Activated CD8-positive, alpha-beta memory T cell treated with anti-CD3 and anti-CD28 coated beads, Interleukin-2, amount 50 U/mL, for 48 hours (primary cell): ENCODE measurements around the gene CCDC85A.
"Not testable (repeated sequence)": the region's sequence is repeated elsewhere in the genome, so short reads cannot be mapped to it uniquely, and the experiment has no call there.

Experiments
- DNase-seq: peaks from one replicate; pipeline ENCODE4 v3.0.0-alpha.2; 2020

CCDC85A gene

DNA sequence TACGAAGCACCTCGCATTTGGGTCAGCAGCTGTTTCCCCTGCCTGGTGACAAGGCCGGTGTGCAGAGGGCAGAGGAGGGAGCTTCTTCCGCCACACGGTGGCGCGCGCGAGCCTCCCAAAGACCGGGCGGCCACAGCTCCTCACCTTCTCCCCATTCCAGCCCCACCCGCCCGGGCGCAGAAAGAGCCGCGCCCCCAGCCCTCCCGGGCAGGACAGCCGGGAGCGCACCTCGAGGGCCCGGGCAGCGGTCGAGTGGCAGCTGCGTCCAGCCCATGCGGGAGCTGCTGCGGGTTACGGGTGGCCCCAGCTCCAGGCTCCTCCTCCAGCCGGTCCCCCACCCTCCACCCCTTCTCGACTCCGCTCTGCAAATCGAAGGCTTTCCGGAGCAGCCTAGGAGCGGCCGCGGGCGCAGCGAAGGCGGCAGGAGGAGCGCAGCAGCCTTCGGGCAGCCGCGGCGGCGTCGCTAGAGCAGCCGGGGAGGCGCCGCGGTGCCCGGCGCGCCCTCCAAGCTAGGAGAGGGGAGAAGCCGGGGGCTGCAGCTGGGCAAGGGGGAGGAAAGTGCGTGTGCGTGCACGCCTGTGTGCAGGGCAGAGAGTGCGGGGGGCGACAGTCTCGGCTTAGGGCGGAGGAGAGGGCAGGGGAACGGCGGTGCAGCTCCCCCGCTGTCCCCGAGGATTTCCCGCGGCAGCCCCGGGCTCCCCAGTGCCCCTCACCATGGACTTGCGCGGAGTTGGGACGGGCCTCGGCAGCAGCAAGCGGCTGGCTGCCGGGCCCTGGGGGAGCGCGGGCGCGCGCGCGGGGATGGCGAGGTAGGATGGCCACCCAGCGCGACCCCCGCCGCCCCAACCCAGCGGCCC, at the start of gene CCDC85A:
TSS of gene CCDC85A (plus strand) at position 348 of the 857 bp plus-strand sequence. CDS start 635 bp downstream, outside the sequence.
- DNase-seq, result peak; percentile 90

DNA sequence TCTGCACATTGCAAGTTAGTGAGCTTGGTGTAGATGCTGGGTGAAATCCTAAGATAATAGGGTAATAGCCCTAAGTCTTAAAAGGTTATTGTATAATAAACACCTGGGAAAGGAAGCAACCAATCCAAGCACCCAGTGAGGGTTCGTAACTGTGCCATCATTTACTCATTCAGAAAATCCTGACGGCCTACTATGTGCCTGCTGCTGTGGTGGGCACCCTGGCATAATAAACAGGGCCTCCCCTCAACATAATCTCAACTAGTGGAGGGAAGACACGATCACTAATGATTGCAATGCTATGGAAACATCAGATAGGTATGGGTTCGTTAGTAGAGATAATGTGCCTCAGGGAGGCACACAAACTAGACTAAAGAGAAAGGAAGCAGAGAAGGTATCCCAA, 48.9 kb upstream of the CCDC85A start:
- no peak for DNase-seq

DNA sequence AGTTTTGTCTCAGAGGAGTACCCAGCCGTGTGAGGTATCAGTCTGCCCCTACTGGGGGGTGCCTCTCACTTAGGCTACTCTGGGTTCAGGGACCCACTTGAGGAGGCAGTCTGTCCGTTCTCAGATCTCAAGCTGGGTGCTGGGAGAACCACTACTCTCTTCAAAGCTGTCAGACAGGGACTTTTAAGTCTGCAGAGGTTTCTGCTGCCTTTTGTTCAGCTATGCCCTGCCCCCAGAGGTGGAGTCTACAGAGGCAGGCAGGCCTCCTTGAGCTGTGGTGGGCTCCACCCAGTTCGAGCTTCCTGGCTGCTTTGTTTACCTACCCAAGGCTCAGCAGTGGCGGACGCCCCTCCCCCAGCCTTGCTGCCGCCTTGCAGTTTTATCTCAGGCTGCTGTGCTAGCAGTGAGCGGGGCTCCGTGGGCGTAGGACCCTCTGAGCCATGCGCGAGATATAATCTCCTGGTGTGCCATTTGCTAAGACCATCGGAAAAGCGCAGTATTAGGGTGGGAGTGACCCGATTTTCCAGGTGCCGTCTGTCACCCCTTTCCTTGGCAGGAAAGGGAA, 41.2 kb upstream of the CCDC85A start:
- DNase-seq, result not testable (repeated sequence)

DNA sequence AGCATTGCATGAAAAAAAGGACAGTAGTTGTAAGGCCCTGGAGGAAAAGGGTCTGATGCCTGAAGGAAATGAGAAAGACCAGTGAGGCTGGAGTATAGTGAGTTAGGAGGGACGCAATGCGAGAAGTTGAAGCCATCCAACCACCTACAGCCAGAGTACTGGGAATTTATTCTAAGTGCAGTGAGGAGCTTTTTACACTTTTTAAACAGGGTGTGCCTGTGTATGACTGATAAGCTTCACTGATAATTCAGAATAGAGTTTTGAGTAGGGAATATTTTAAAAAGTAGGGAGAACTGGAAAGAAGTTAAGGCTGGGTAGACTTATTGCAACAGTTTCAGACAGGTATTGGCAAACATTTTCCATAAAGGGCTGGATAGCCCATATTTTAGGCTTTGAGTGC, 35.9 kb upstream of the CCDC85A start:
- DNase-seq, result no peak

DNA sequence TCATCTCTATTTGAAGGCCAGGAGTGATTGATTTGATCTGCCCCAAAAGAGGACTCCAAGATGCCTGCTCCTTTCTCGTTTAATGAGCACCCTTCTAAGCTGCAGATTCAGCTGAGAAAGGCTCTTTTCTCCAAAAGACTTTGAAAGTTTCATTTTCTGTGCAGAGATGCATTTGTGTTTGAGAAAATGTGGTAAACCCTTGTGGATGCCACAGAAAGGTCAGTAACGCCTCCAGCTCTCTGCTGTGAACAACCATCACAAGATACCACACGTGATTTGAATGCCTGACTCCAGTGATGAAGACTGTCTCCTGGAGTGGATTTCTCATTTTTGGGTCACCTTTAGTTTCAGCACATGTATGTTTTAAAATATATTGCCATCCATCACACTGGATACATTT, 35.0 kb upstream of the CCDC85A start:
- DNase-seq, result no peak

DNA sequence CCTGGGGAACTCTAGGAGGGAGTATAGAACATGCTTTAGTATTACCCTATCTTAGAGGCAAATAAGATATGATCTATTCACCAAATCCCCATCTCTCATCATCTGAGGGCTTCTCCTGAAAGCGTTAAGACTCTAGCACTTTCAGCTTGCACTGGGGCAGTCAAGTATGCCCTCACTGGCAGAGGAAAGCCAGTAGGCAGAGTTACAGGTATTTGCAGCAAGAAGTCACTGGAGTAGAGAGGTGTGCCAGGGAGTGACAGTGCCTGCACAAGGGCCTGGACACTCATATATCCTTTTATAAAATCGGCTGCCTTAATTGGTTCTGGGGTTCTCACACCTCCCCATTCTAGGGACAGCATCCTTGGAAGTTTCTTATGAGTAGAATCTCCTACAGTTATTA, 31.9 kb upstream of the CCDC85A start:
- DNase-seq, result no peak

DNA sequence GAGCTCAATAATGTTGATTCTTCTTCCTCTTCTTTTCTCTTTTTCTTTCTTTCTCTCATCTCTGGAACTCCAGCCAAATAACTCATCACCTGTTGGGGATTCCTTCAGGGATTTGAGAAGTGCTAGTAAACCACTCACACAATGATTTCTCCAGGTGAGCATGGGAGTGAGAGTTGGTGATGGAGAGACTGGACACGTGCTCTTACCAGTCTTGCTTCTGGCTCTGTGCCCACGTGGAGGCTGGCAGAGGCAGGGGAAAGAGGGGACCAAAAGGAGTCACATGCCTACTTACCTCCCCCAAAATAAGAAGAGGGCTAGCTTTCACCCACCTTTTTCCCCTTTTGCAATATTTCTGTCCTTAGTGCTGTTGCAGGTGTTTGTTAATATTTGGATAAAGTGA, 28.6 kb upstream of the CCDC85A start:
- no peak for DNase-seq

DNA sequence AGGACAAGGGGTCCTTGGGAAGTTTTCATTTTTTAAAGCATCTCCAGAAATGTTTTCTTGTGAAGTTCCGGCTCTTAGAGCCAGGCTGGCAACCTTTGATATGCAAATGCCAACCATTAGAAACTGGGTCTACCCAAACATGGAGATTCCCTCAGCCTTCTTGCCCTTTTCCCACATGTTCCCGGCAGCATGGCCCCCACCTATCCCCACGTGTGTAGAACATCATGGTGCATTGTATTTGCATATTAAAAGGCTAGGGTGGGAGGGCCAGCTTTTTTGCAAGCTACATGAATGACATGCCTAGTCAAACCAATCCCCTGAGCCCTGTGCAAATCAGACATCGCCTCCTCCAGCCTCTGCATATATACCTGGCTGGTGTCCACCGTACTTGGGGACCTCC, 23.9 kb upstream of the CCDC85A start:
- DNase-seq, result not testable (repeated sequence)

DNA sequence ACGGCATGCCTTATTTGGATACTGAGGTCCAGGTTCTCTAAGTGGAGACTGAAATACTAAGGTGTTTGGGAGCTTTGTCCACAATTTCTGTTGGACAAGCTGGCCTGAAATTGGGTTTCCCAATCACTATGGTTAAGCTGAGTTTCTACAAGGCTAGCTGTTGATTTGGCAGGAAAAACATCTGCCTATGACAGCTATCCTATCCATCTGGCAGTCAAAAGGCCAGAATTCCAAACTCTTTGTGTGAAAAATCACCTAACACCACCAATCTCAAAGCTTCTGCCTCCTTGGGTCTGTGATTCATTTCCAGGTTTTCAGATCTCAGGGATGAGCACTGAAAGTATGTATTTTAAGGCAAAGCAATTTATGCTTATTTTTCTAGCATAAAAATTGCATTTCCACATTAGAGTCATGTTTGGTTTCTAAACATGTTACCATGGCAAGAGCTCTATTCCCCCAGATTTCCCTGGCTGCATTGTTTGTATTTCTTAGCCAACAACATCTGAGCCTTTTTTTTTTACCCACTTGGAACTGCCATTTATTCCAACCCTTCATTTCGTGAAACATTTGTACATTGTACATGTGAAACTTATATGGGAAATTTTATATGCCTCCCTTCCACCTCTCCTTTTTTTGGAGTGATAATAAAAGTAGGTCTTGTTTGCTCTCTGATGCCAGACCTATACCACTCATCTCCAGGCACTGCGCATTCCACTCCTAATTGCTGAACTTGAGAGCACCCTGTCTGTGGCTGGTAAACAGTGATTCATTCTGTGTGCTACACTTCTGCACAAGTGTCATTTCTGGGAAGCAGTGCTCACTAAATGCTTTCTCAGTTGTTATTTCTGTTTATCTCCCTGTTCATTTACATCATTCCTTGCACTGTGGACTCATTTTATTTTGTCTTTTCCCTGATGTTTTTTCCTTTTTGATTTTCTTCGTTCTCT, 15.9 kb upstream of the CCDC85A start:
- DNase-seq, result no peak

DNA sequence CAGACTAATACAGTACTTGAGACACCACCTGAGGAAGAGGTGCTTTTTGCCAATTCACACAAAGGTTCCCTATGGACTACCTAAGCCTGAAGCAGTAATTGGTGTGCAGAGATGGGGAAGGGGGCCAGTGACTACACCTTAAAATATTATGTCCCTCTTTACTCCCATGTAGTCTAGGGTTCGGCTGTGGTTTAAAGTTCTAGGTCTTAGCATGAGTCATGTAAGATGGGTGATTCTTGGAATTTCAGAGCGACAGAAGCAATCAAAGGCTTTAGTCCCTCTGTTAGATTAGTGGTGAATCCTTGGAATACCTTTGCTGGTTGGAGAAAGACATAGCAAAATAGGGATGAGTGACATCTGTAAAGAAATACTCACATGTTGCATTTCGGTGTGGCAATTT, 14.3 kb upstream of the CCDC85A start:
- DNase-seq, result no peak

DNA sequence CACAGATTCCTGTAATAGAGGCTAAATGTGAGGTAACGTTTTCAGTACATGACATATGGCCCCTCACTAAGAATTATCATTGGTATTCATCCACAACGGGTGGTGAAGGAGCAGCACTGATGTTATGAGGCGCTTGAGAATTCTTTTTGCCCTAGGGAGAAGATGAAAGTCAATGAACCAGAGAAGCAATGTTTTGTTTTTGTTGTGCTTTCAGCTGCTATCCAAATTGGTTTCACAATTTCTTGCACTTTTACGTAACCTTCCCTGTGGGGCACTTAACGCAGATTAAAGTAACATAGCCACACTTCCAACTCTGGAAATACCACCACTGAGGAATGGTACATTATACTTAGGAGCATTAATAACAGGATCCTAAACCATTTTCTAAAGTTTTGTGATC, 13.3 kb upstream of the CCDC85A start:
- DNase-seq, result no peak

DNA sequence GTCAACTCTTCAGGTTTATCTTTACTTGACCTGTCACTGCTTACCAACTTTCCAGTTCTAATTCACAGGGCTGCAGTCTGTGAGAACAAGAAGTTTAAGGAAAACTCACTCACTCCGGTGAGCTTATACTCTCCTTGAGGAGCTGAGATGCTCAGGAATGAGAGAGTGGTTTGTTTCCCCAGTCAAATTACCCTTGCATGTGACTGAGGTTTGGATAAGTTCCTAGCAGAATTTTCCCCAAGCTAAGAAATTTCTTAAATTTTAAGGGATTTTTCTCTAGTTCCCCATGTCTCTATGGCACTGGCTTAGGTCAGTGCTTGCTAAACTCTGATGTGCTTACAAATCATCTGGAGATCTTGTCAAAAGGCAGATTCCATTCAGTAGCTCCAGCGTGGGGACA, 12.8 kb upstream of the CCDC85A start:
- no peak for DNase-seq

DNA sequence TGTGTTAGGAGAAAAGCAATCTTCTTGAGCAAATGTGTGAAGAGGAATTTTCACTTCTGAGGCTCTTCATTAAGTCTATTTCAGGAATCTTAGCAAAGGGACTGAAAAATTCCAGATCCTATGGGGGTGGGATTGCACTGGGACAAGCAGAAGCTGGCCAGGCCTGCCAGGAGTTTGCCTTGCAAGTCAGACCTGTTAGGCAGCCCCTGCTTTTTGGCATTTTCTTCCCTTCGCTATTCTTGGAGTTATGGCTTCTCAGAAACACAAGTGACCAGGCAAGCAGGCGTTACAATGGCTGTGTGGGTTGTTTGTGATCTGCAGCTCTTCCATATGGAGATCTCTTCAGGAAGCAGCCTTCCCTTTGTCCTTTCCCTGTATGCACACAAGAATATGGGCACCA, 8.0 kb upstream of the CCDC85A start:
- DNase-seq, result no peak

DNA sequence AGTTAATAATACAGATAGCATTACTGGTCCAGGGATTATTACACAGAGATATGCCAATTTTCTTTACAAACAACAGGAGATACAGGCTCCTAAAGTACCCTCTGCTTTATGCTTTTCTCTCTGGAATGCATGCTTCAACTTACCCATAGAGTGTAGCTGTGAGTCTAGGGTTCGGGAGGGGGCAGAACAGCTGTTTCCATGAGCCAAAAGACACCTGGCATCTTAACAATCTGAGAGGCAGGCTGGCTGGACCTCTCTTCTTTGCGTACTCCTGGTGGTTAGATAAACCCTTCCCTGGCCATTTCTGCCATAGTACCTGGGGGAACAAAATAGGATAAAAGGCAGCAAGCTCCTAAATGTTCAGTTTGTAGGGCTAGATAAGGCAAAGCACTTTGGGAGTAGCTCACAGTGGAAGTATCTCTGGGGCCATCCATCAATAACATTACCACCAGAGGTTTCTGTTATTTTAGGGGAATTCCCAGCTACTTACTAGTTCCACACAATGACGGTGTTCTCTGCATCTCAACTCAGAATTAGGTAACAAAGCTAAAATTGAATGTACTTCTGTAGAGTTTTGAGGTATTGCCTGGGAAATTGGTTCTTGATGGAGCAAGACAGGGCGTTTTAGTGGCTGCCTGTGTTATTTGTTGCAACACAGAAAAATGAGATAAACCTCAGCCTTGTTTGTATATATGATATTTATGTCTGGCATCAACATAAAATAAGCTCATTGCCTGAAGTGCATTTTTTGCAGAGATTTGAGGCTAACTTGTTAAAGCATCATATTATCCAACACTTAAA, 6.2 kb upstream of the CCDC85A start:
- no peak for DNase-seq

DNA sequence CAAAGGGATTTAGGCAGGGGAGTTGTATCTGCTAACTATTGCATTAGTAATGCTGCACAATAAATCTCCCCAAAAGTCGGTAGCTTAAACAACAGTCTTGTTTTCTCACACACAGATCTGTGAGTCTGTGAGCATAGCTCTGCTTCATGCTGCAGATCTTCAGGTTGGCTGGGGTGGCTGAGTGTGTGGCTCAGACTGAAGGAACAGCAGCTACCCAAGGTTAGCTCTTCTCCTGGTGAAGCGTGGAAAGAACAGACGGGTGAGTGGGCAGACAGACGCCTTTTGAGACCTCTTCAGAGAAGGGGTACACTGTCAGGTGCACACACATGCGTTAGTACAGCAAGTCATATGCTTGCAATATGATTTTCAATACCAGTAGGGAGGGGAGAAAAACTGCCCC, 3.9 kb upstream of the CCDC85A start:
- DNase-seq, result no peak

DNA sequence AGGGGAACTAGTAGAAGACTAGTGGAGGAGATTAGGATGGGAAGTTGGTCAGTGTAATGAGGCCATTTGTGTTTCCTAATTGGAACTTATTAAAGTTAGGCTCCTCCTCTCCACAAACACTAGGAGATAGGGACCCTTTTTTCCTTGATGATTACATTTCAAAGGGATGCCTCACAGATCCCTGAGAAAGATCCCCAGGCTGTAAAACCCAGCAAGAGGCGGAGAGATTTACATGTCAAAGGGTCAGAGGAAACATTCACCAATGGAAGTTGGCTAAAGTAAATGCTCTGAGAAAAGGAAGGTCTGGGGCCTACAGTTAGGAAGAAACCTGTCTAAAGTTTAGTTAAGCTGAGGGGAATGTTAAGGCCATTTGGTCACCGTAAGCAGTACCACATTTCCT, 1.4 kb upstream of the CCDC85A start:
- DNase-seq, result no peak

DNA sequence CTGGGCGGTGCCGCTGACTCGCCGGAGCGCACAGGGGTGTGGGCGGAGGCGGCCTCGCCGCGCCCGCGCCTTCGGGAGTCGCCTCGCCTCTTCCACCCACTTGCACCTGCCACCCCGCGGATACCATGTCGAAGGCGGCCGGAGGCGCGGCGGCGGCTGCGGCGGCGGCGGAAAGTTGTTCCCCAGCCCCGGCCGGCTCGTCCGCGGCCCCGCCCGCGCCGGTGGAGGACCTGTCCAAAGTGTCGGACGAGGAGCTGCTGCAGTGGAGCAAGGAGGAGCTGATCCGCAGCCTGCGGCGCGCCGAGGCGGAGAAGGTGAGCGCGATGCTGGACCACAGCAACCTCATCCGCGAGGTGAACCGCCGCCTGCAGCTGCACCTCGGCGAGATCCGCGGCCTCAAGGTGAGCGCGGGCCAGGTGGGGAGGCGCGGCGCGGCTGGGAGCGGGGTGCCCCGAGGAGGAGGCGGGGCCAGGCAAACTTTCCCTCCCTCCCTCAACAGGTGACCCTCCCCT, 766 bp downstream of the CCDC85A start:
- DNase-seq, result no peak

DNA sequence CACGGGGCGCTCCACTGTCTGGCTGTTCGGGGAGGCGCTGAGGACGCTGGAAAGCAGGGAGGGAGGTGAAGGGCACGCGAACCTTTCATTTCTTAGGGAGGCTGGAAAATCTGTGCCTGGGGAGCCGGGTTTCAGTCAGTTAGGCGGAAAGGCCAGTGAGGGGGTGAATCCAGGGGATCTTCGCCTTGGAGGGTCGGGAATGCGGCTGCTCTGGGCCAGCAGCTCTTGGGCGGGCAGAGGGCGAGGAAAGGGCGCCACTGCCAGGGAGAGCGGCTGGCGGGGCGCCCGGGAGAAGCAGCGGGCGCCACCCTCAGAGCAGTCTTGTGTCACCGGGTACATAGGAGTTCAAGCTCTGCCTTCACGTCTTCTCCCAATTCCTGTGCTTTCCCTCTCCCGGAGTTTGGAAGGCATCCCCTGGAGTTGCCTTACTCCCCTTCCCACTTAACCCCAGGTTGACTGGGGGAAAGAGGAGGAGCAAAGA, 1.4 kb downstream of the CCDC85A start:
- no peak for DNase-seq

DNA sequence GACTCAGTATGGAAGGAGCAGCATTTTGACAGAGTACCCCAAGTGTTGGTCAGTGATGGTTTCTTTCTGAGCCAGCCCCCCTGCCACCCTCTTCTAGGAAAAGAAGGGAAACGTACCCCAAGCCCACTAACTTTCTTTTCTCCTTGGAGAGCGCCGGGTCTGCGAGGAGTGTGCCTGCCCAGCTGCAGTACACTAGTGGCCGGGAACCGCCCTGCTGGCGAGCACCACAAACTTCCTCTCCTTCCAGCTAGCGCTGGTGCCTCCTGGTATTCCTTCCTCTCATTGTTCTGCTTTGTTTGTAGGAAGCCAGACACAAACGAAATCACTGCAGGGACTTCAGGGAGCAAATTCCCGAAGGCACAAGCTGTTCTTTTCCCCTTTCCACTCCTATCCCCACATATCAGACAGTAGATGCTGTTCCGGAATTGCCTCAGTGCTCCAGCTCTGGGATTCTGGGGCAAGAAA, 1.8 kb downstream of the CCDC85A start:
- no peak for DNase-seq

DNA sequence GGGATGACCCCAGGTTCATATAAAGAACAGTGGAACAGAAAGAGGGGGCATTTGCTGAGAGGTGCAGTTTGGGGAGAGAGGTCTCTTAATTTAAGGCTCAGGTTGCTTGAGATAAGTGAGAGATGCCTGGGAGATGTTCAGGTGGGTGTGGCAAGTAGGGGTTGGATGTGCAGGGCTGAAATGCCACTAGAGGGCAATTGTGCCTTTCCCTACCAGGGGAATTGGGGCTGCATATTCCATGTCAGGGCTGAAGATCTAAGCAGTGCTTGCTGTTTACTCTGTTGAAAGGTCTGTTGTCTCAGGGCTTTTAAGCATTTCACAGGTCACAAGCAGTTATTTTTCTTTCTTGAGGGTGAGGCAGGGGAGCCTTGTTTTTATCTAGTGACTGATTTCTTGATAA, 7.8 kb downstream of the CCDC85A start:
- DNase-seq, result no peak

DNA sequence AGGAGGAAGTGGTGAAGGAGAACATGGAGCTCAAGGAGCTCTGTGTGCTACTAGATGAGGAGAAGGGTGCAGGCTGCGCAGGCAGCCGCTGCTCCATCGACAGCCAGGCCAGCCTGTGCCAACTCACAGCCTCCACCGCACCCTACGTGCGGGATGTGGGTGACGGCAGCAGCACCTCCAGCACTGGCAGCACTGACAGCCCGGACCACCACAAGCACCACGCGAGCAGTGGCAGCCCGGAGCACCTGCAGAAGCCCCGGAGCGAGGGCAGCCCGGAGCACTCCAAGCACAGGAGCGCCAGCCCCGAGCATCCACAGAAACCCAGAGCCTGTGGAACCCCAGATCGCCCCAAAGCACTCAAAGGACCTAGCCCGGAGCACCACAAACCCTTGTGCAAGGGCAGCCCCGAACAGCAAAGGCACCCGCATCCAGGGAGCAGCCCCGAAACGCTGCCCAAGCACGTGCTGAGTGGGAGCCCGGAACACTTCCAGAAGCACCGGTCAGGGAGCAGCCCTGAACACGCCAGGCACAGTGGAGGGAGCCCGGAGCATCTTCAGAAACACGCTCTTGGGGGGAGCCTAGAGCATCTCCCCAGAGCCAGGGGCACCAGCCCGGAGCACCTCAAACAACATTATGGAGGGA, 9.0 kb downstream of the CCDC85A start:
- no peak for DNase-seq

DNA sequence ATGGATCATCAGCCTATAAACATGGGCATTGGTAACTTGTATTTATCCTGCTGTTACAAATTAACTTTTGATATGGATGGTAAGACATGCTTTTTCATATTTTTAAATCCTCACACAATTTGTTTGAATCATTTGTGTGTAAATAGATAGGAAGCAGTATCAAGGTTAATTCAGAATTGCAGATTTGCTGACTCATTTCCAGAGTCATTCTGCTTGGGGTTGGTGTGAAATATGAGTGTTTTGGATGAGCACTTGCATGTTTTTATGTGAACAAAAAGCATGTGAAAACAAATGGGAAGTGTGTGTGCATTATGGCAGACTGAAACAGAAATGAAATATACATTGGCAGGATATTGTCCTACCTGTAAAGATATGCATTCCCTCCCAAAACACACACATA, 11.8 kb downstream of the CCDC85A start:
- DNase-seq, result no peak
